ENCODE data around the gene GPR21. TPM values are rescaled to one million over a fixed set of nuclear protein-coding genes. Genes with fewer than 3 reads are reported as not detected.

Gene GPR21
- total RNA-seq, 1 experiment from 2014 or later, result 0.37 TPM

DNA sequence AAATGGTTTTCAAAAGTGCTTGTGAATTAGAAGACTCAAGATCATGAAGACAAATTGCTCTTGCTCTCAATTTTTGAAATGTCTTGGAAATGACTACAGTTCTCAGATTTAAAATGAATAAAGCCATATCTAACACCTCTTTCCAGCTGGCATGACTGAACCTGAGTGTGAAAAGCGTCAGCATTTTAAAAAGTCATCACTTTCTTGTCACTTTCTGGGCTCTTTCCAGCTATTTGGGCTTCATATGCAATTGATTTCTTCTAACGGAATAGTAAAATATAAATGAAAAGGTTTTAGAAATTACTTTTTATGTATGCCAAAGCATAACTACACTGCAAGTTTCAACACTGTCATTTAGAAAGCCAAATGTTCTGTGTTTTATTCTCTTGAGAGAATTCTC lies 2.3 kb downstream of the GPR21 start:
- Mint-ChIP-seq H3K27ac (ENCODE audit: low read depth, unreplicated experiment) (no peak overlapping the region), H3K4me1 (ENCODE audit: insufficient read depth, unreplicated experiment) (peaks cover 19% of the 10 kb centered on the region), H3K27me3 (ENCODE audit: insufficient read depth, unreplicated experiment) (no peaks in the 10 kb centered on the region), H3K4me3 (ENCODE audit: unreplicated experiment) (no peak overlapping the region), H3K9me3 (ENCODE audit: unreplicated experiment) (no peaks in the 10 kb centered on the region), H3K36me3 (ENCODE audit: insufficient read depth, unreplicated experiment) (peaks cover 6% of the 10 kb centered on the region)
- no TSS peak for BruUV-seq (replicated peaks)
- intact Hi-C loops (cut with micrococcal nuclease), result no loop called here
- DNase-seq (ENCODE audit: unreplicated experiment), result no peak
- ChIA-PET POLR2A (no interaction called here), CTCF (no interaction called here)
- TF ChIP-seq CTCF (IDR thresholded peaks at IDR 0.05; ENCODE audit: unreplicated experiment), result no peak

- BruUV-seq (replicated peaks), result no TSS peak
- POLR2A ChIA-PET, result no interaction called here
- TF ChIP-seq CTCF (IDR thresholded peaks at IDR 0.05; ENCODE audit: unreplicated experiment), result no peak
- Mint-ChIP-seq H3K27ac (ENCODE audit: low read depth, unreplicated experiment) (peak overlapping the region; percentile 66), H3K4me1 (ENCODE audit: insufficient read depth, unreplicated experiment) (peaks cover 19% of the 10 kb centered on the region), H3K36me3 (ENCODE audit: insufficient read depth, unreplicated experiment) (peaks cover 7% of the 10 kb centered on the region), H3K4me3 (ENCODE audit: unreplicated experiment) (no peak overlapping the region), H3K9me3 (ENCODE audit: unreplicated experiment) (peaks cover under 1% of the 10 kb centered on the region), H3K27me3 (ENCODE audit: insufficient read depth, unreplicated experiment) (no peaks in the 10 kb centered on the region)
- DNase-seq (ENCODE audit: unreplicated experiment), result no peak
- intact Hi-C loops (cut with micrococcal nuclease), result no loop called here
- CTCF ChIA-PET, result interaction anchor here (1.1 kb wide), 1 partner anchor 76 kb away, joined by 4 read pairs; no protein-coding TSS in a partner anchor
Measured at GRCh38 chr9:123036893-123037545, 3.6 kb downstream of the GPR21 start.

DNA sequence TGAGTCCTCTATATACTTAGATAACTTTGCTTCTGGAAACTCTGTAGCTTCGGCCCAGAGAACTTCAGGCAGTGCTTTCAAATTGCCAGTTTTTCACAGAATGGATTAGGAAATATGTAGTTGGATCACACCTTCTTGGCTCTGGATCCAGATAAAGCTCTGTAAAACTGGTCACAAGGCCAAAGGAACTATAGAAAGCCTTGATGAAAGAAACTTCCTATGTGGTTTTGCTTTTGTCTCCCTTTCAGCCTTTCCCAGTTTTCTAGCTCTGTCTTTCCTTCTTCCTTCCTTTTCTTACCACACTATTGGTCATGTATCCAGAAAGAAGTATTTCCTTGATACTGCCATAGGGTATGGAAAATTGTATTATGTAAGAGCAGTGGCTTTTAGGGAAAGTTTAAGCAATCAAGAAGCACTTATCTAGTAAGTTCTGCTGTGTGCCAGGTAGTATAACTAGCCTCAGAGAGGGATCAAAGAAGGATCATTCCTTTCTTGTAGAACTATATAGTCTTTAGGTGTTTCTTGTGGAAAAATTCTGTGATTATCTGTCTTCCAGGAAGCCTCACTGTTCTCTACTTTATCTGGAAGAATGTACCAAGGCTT lies 6.3 kb downstream of the GPR21 start:
- H3K27ac Mint-ChIP-seq (ENCODE audit: low read depth, unreplicated experiment), result no peak overlapping the region
- intact Hi-C loops (cut with micrococcal nuclease), result no loop called here
- no peak for DNase-seq (ENCODE audit: unreplicated experiment)
- no peaks in the 10 kb centered on the region for H3K27me3 Mint-ChIP-seq (ENCODE audit: insufficient read depth, unreplicated experiment)
- BruUV-seq (replicated peaks), result no TSS peak
- H3K36me3 Mint-ChIP-seq (ENCODE audit: insufficient read depth, unreplicated experiment), result peaks cover 22% of the 10 kb centered on the region
- peaks cover 28% of the 10 kb centered on the region for H3K4me1 Mint-ChIP-seq (ENCODE audit: insufficient read depth, unreplicated experiment)
- no peak overlapping the region for H3K4me3 Mint-ChIP-seq (ENCODE audit: unreplicated experiment)
- ChIA-PET POLR2A (interaction anchor here (0.5 to 0.9 kb wide), 3 partner anchors 9 to 980 kb away, joined by 3 to 5 read pairs (median 3); no protein-coding TSS in a partner anchor), CTCF (interaction anchor here (0.5 kb wide), 2 partner anchors 10 to 13 kb away, joined by 3 to 4 read pairs; no protein-coding TSS in a partner anchor)
- no peak for TF ChIP-seq CTCF (IDR thresholded peaks at IDR 0.05; ENCODE audit: unreplicated experiment)
- peaks cover 16% of the 10 kb centered on the region for H3K9me3 Mint-ChIP-seq (ENCODE audit: unreplicated experiment)

DNA sequence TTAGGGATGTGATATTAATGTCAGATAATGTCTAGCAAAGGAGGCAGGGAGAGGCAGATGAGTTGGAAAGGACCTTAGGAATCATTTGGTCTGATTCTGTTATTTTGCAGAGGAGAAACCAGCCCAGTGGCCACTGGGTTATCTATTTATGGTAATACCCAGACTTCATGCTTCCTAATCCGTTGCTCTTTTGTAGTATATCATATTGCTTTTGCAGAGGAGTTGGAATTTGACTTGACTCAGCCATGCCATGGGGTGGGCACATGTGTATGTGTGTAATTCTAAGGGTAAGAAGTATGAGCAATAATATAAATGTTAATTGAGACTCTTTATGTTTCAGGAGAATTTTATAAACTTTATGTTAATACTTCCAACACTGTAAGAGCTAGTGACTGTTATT lies 7.3 kb downstream of the GPR21 start:
- intact Hi-C loops (cut with micrococcal nuclease), result no loop called here
- Mint-ChIP-seq H3K4me3 (ENCODE audit: unreplicated experiment) (no peak overlapping the region), H3K36me3 (ENCODE audit: insufficient read depth, unreplicated experiment) (peaks cover 22% of the 10 kb centered on the region), H3K9me3 (ENCODE audit: unreplicated experiment) (peaks cover 16% of the 10 kb centered on the region), H3K27me3 (ENCODE audit: insufficient read depth, unreplicated experiment) (no peaks in the 10 kb centered on the region), H3K4me1 (ENCODE audit: insufficient read depth, unreplicated experiment) (peaks cover 30% of the 10 kb centered on the region), H3K27ac (ENCODE audit: low read depth, unreplicated experiment) (no peak overlapping the region)
- DNase-seq (ENCODE audit: unreplicated experiment), result no peak
- POLR2A ChIA-PET, result interaction anchor here (1.0 kb wide), 1 partner anchor 42 kb away, joined by 3 read pairs; no protein-coding TSS in a partner anchor
- TF ChIP-seq CTCF (IDR thresholded peaks at IDR 0.05; ENCODE audit: unreplicated experiment), result no peak
- CTCF ChIA-PET, result no interaction called here
- BruUV-seq (replicated peaks), result no TSS peak

Data from MCF 10A (cell line).